ENCODE data around the gene SCPEP1.
"Not testable (repeated sequence)": the region's sequence is repeated elsewhere in the genome, so short reads cannot be mapped to it uniquely, and the experiment has no call there.

Gene SCPEP1, protein sequence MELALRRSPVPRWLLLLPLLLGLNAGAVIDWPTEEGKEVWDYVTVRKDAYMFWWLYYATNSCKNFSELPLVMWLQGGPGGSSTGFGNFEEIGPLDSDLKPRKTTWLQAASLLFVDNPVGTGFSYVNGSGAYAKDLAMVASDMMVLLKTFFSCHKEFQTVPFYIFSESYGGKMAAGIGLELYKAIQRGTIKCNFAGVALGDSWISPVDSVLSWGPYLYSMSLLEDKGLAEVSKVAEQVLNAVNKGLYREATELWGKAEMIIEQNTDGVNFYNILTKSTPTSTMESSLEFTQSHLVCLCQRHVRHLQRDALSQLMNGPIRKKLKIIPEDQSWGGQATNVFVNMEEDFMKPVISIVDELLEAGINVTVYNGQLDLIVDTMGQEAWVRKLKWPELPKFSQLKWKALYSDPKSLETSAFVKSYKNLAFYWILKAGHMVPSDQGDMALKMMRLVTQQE

DNA sequence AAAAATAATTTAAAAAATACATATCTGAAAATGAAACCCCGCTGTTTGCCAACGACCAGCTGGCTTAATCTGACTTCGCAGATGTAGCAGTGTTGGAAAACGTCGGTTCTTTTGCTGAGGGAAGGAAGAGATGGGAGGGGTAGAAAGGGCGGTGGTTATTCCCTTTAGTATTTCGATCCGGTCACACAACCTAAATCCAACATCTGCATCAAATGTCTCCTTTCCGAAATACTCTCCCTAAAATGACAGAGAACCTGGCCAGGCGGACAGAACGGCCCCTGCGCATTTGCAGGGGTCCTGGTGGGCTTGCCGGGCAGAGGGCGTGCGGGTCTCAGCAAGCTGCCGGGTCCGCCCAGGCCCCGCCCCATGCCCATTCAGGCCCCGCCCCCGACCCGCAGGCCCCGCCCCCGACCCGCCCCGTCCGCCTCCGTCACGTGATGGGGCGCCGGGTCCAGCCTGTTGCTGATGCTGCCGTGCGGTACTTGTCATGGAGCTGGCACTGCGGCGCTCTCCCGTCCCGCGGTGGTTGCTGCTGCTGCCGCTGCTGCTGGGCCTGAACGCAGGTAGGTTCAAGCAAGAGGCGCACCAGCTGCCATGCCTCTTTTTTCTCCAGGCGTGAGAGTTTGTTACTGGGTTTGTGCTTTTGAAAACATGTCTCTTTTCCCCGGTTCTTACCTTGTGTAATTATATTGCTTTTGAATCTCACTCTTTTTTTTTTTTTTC is at the start of gene SCPEP1:
TSS of gene SCPEP1 (plus strand) at position 459 of the 723 bp plus-strand sequence. CDS start at position 488, 29 bp downstream.
- peak; percentile 63 to 70 for DNase-seq (ENCODE audit: low read depth in 1 of 2, low spot score in 1 of 2)

DNA sequence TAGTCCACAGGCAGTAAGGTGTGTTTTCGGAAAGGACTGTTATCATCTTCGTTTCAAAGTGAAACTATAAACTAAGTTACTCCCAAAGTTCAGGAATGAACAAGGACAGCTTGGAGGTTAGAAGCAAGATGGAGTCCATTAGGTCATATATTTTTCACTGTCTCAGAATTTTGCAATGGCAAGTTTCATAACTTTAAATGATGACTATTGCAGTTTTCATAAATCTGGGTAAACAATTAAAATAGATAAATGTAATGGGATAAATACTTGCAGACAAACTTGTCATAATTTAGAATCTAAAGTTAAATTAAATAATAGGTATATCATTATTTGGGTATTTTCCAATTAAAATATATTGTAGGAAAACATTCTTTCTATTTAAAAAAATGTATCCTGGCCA is 49.3 kb upstream of the SCPEP1 start:
- no peak for DNase-seq (ENCODE audit: low read depth in 1 of 2, low spot score in 1 of 2)

DNA sequence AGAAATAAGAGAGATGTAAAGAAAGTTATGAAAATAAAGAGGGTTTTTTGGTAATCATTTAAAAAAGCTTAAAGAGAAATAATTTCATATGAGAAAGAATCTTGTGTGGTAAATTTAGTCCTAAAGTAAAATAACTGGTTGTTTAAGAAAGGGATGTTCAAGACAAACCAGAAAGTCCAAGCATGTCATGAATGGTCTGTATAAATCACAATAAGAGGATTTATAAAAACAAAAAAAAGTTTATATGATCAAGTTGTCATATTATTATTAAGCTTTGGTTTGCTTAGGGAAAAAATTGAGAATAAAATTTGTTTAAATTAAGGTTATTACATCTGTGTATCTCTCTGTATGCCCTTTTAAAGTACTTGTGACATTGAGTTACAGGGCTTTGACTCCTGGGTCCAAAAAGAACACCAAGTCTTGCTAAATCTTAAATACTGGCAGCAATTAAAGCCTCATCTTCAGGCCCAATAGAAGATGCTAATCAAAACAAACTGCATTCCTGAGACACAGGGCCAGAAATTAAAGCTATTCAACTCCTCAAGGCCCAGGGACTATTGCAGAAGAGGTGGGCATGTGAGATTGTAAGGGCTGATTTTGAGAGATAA is 48.5 kb upstream of the SCPEP1 start:
- DNase-seq (ENCODE audit: low read depth in 1 of 2, low spot score in 1 of 2): no peak

DNA sequence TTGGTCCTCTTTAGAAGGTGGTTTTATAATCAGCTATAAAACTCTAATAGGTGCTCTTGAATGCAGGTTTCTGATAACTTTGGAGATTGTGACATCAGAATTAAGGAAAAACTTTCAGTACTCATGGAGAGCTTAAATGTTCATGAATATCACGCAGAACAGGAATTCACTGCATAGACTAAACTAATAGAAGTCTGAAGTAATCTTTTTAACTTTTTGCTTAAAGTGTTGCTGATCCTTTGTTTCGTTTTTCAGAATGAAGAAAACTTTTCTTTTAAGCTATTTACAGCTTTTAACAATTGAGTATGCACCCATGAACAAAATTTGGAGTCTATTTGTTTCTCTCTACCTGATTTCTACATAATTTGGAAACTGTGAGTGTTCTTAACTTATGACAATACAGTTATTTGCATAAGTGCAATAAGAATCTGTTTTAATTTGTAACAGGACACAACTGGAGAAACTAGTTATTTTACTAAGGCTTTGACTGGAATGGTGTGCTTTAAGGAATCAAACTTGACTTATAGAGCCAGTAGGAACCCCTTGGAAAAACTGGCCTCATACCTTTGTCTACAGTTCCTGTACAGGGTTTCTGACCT is 47.1 kb upstream of the SCPEP1 start:
- no peak for DNase-seq (ENCODE audit: low read depth in 1 of 2, low spot score in 1 of 2)

DNA sequence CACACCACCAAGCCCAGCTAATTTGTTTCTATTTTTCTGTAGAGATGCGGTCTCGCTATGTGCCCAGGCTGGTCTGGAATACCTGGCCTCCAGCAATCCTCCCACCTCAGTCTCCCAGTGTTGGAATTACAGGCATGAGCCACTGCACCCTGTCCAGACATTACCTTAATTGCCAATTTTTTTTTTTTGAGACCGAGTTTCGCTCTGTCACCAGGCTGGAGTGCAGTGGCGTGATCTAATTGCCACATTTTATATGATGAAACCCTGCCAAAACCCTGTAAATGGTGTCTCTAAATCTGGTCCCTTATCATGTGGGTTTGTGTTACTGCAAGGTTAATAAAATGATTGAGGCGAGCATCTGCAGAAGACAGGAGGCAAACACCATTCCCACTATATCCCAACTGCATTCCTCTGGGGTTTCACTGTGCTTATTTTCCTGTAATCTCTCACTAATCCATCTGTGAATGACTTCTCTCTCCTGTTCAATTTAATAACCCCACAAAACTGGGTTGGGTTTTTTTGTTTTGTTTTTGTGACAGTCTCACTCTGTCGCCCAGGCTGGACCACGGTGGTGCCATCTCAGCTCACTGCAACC is 44.7 kb upstream of the SCPEP1 start:
- DNase-seq (ENCODE audit: low read depth in 1 of 2, low spot score in 1 of 2): no peak

DNA sequence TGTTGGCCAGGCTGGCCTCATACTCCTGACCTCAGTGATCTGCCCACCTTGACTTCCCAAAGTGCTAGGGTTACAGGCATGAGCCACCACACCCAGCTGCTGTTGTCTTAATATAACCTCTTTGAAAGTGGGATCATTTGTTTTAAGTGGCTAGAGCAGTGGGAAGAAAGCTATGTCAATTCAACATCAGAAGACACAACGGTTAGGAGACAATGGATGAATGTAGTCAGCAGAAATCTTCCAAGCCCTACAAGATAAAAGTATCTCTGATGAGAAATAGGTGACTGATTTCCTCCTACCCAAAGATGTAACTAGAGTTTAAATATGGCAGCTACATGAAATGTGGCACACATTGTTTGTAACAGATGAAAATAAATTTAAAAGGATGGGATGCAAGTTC is 44.1 kb upstream of the SCPEP1 start:
- no peak for DNase-seq (ENCODE audit: low read depth in 1 of 2, low spot score in 1 of 2)

DNA sequence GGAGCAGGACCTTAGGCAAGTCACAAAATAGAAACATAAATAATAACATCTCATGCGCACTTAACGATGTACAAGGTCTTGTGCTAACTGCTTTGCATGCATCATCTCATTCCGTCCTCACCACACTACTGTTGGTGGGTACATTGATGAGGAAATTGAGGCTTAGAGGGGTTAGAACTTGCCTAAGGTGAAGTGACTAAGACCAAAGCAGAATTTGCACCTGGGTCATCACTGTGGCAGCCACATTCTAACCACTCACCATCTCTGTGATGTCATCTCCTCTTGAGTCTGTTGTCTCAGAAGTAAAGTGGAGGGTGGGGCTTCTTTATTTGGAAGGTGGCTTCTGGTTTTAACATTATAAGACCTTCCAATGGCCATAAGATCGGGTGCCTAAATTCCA is 43.7 kb upstream of the SCPEP1 start:
- DNase-seq (ENCODE audit: low read depth in 1 of 2, low spot score in 1 of 2): no peak

DNA sequence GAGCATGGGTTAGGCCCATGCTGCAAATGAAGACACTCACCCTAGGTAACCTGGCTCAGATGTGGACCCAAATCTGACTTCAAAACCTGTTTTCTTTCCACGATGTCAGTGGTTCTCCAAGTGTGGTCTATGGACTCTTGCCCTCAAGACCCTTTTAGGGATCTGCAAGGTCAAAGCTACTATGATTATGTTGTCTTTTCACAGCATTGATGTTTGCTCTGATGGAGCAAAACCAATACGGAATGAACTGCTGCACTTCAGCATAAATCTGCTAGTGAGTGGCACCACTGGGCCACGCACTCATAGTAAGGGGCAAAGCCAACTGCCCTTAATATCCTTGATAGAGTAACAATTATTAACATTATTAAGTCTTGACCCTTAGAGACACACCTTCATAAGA is 42.5 kb upstream of the SCPEP1 start:
- DNase-seq (ENCODE audit: low read depth in 1 of 2, low spot score in 1 of 2): no peak

DNA sequence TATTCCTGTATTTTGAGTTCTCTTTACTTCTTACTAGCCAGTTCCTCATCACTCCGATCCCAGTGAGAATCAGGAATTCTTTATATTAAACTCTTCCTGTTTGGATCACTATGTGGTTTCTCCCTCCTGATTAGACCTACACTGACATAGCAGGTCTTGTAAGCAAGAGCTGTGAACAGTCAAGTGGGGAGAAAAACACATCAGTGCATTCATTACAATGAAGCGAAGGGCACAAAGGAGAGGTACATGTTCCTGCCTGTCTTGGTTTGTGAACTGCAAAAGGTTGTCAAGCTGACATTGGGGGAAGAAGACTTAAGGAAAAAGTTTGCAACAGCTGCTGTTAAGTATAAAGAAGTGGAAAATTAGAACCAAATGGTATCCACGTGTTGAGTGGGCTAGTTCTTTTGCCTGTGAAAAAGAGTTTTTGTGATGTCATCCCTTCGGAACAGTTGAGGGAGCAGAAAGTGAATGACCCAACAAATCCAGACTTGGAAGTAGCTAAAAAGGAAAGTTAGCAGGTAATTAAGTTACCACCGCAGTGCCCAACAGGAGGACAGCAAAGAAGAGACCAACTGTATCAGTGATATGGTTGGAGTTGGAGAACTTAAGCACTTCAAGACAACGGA is 41.1 kb upstream of the SCPEP1 start:
- DNase-seq (ENCODE audit: low read depth in 1 of 2, low spot score in 1 of 2): no peak

DNA sequence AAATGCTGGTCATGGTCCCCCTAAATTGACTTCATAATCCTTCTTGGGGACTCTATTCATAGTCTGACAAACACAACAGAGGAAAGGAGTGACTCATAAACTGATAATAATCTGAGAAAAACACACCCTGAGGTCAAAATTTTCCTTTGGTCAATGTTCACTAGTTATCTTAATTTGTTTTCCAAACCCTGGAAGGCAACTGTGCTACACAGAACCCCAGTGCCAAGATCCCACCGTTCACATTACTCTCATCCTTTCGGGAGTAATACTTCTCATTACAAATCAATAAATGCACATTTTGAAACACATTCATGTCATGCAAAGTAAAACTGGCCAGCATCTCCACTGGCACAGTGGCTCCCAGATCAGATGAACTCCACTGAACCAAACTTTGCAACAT is 40.2 kb upstream of the SCPEP1 start:
- DNase-seq (ENCODE audit: low read depth in 1 of 2, low spot score in 1 of 2): no peak

DNA sequence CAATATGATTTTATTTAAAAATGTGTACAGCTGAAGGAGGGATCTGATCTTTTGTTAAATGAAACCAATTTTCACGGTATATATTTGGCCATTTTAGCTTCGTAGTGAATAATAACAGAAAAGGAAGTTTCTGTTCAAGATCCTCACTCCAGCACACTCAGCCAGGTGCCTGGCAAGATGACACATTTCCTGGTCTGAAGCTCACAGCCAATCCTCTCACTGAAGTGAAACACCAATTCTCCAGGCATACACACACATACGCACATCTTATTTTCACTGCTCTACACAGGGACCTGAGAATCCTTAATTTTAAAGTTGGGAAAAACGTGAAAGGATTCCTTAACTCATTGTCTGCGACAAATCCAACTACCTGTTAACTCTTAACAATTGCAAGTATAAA is 39.7 kb upstream of the SCPEP1 start:
- DNase-seq (ENCODE audit: low read depth in 1 of 2, low spot score in 1 of 2): not testable (repeated sequence)

DNA sequence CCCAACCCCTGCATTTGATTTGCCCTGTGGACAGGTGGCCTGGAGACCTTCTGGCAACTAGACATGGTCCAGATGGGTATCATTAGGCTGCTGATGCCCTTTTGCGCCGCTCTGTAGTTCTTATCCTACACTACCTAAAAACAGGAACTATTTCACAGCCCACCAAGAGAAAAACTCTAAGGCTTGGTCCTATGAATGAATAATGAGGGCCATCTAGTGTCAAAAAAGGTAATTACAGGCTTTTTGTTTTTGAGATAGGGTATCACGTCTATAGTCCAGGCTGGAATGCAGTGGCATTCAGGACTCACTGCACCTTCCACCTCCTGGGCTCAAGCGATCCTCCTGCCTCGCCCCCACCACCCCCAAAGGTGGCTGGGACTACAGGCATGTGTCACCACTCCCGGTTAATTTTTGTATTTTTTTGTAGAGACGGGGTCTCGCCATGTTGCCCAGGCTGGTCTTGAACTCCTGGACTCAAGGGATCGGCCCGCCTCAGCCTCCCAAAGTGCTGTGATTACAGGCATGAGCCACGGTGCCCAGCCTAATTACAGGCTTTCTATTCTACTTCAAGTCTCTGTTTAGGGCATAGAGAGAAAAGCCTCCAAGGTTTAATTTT is 38.0 kb upstream of the SCPEP1 start:
- no peak for DNase-seq (ENCODE audit: low read depth in 1 of 2, low spot score in 1 of 2)

DNA sequence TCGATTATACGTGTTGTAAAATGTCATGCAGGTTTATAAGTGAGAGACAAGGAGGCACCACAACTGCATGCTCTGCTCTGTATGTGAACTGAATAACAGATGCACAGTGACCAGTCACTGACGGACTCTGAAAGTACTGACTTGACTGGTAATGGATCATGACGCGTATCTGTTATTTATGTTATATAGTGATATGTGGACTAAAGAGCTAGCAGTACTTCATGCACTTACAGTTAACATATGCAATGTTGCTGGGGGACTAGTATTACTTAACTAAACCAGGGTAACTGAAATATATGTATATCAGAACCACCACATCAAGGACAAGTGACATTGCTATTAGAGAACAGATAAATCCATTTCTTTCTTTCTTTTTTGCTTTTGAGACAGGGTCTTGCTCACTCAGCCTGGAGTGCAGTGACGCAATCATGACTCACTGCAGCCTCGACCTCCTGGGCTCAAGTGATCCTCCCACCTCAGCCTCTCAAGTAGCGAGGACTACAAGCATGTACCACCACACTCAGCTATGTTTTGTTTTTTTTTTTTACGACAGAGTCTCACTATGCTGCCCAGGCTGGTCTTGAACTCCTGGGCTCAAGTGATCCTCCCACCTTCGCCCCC is 34.3 kb upstream of the SCPEP1 start:
- DNase-seq (ENCODE audit: low read depth in 1 of 2, low spot score in 1 of 2): no peak

DNA sequence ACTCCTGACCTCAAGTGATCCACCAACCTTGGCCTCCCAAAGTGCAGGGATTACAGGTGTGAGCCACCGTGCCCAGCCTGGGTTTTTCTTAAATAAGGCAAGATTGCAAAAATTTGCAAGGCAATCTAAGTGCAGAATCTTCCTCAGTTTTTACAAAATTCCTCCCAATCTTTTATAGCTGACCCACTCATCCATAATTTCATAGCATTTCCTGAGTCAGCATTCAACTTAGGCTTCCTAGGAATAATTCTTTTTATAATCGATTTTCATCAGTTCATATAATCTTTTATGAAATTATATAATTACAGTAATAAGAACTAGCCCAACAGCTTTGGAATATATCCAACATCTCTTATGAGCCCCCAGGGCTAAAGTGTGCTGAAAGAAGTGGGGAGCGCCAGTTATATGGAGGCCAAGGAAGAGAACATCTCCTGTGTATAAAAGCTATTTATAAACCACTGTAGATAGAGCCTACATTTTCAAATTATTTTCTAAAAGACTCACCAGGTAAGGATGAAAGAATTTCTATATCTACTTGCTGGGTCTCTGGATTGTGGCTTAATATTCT is 31.9 kb upstream of the SCPEP1 start:
- DNase-seq (ENCODE audit: low read depth in 1 of 2, low spot score in 1 of 2): no peak

DNA sequence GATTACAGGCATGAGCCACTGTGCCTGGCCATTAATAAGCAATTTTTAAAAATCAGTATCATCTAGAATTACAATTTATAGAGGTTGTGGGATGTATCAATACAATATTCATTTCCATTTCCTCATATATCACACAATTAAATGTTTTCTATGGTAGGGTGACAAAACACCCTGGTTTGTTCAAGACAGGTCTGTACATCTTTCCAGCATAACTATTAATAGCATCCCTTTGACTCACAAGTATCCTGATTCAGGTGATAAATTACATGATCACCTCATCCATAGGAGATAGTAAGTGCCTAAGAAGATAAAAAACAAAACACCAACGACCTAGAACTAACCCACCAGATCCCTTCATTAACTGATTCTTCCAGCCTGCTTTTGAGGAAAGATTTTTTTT is 30.2 kb upstream of the SCPEP1 start:
- DNase-seq (ENCODE audit: low read depth in 1 of 2, low spot score in 1 of 2): no peak

DNA sequence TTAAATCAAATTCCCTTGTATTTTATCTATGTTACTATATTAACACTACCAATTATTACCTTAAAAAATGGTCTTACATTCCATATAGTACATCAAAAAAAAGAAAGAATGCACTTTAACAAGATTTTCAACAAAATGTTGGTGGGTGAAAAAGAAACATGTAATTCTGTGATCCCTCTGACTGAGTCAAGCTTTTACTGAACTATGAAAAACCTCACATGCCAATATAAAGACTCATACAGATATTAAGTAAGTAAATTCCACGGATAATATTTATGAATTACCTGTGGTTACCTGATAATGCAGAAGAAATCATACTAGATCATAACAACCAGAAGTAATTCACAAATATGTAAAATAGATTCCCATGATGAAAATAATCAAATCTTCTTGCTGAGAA is 29.4 kb upstream of the SCPEP1 start:
- no peak for DNase-seq (ENCODE audit: low read depth in 1 of 2, low spot score in 1 of 2)

DNA sequence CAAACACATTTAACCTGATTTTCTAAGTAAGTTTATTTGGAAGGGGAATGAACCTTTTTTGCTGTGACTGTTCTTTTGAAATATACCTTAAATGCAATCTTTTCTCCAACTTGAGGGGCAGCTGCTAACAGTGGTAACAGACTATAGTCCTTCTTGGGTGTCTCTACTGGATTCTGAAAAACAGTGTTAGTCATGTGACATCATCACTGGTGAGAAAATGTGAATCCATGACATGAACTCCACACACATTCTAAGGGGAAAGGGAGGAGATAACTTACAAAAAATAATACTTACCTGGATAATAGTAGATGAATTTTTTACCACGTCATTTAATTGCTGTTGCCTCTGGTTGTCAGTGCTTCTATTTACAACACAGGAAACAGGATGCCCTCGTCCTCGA is 28.3 kb upstream of the SCPEP1 start:
- no peak for DNase-seq (ENCODE audit: low read depth in 1 of 2, low spot score in 1 of 2)

DNA sequence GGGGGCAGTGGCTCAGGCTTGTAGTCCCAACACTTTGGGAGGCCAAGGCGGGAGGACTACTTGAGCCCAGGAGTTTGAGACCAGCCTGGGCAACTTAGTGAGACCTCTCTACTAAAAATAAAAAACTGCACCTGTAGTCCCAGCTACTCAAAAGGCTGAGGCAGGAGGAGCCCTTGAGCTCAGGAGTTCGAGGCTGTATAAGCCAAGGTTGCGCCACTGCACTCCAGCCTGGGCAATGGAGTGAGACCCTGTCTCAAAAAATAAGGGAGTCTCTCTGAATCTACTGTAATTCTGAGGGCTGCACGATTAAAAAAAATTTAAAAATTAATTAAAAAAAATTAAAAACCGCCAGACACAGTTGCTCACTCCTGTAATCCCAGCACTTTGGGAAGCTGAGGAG is 20.9 kb upstream of the SCPEP1 start:
- no peak for DNase-seq (ENCODE audit: low read depth in 1 of 2, low spot score in 1 of 2)
